HepG2 (cell line): ENCODE measurements around the gene USP11. TPM values are rescaled to one million over a fixed set of nuclear protein-coding genes. Genes with fewer than 3 reads are reported as not detected.

Source experiments
- IKZF4 ChIP-seq: sonication (generic); formaldehyde crosslinking; IDR thresholded peaks from 2 replicates; pipeline ENCODE4 v1.5.1; 2020; ENCODE audit warnings: borderline replicate concordance, mild to moderate bottlenecking, low read depth, missing genetic modification reagents; ENCODE audit errors: not compliant biosample characterization
- JUNB ChIP-seq: sonication (generic); formaldehyde crosslinking; IDR thresholded peaks from 2 replicates; pipeline ENCODE4 v1.8.0; 2022; ENCODE audit warnings: missing genetic modification reagents, mild to moderate bottlenecking, borderline replicate concordance
- MAZ ChIP-seq, 2 experiments: sonication (generic) in 1 of 2; formaldehyde crosslinking in 1 of 2; IDR thresholded peaks; 2 replicates each; pipeline versions ENCODE4 v1.5.0 to v1.6.1; 2012 to 2020; ENCODE audit warnings: low read depth in 2 of 2, mild to moderate bottlenecking in 2 of 2, borderline replicate concordance in 1 of 2, improper control_type of control experiment in 1 of 2, low read length in 1 of 2, missing genetic modification reagents in 1 of 2, moderate library complexity in 1 of 2
- PHF20 ChIP-seq: sonication (generic); formaldehyde crosslinking; IDR thresholded peaks from 2 replicates; pipeline ENCODE4 v1.5.0; 2020; ENCODE audit warnings: mild to moderate bottlenecking, missing genetic modification reagents
- STAG1 ChIP-seq: sonication (generic); formaldehyde crosslinking; IDR thresholded peaks from 2 replicates; pipeline ENCODE4 v1.4.0; 2020; ENCODE audit warnings: missing genetic modification reagents
- STAT5B ChIP-seq: sonication (generic); formaldehyde crosslinking; IDR thresholded peaks from 2 replicates; pipeline ENCODE4 v1.4.0; 2020; ENCODE audit warnings: missing genetic modification reagents
- TAF1 ChIP-seq: sonication (generic); formaldehyde crosslinking; IDR thresholded peaks from 2 replicates; pipeline ENCODE4 v1.4.0; 2020; ENCODE audit warnings: missing genetic modification reagents
- TCF7L2 ChIP-seq: IDR thresholded peaks from 2 replicates; pipeline ENCODE4 v1.6.1; 2011; ENCODE audit warnings: mild to moderate bottlenecking, low read depth, low read length, moderate library complexity
- TFDP2 ChIP-seq: sonication (generic); formaldehyde crosslinking; IDR thresholded peaks from 2 replicates; pipeline ENCODE4 v1.4.0; 2020; ENCODE audit warnings: missing genetic modification reagents
- THAP11 ChIP-seq: IDR thresholded peaks from 2 replicates; pipeline ENCODE4 v1.6.1; 2016; ENCODE audit warnings: missing biosample characterization, missing genetic modification reagents
- ZC3H13 ChIP-seq: sonication (generic); formaldehyde crosslinking; IDR thresholded peaks from 2 replicates; pipeline ENCODE4 v1.8.1; 2023; ENCODE audit warnings: mild to moderate bottlenecking, missing genetic modification reagents, moderate library complexity
- ZC3H4 ChIP-seq: sonication (generic); formaldehyde crosslinking; IDR thresholded peaks from 2 replicates; pipeline ENCODE4 v1.4.0; 2020; ENCODE audit warnings: missing genetic modification reagents, borderline replicate concordance
- ZEB1 ChIP-seq: IDR thresholded peaks from 2 replicates; pipeline ENCODE4 v1.6.1; 2012; ENCODE audit warnings: mild to moderate bottlenecking, low read depth, inconsistent platforms; ENCODE audit not compliant: insufficient replicate concordance
- ZMYM2 ChIP-seq: sonication (generic); formaldehyde crosslinking; IDR thresholded peaks from 2 replicates; pipeline ENCODE4 v1.8.0; 2022; ENCODE audit warnings: mild to moderate bottlenecking, missing genetic modification reagents
- ZNF180 ChIP-seq: sonication (generic); formaldehyde crosslinking; IDR thresholded peaks from 2 replicates; pipeline ENCODE4 v1.4.0; 2020; ENCODE audit warnings: low read depth, missing genetic modification reagents, borderline replicate concordance
- ZNF484 ChIP-seq: sonication (generic); formaldehyde crosslinking; IDR thresholded peaks from 2 replicates; pipeline ENCODE4 v1.5.1; 2020; ENCODE audit warnings: mild to moderate bottlenecking, low read depth, missing genetic modification reagents, borderline replicate concordance
- ZNF660 ChIP-seq: sonication (generic); formaldehyde crosslinking; IDR thresholded peaks from 2 replicates; pipeline ENCODE4 v1.5.1; 2020; ENCODE audit warnings: mild to moderate bottlenecking, low read depth, missing genetic modification reagents, borderline replicate concordance
- ZNF709 ChIP-seq: sonication (generic); formaldehyde crosslinking; IDR thresholded peaks from 2 replicates; pipeline ENCODE4 v1.5.0; 2020; ENCODE audit warnings: mild to moderate bottlenecking, missing genetic modification reagents
- ZNF770 ChIP-seq: sonication (generic); formaldehyde crosslinking; IDR thresholded peaks from 2 replicates; pipeline ENCODE4 v1.5.0; 2020; ENCODE audit warnings: mild to moderate bottlenecking, missing genetic modification reagents
- ZNF780A ChIP-seq: sonication (generic); formaldehyde crosslinking; IDR thresholded peaks from 2 replicates; pipeline ENCODE4 v1.8.0; 2022; ENCODE audit warnings: mild to moderate bottlenecking, missing genetic modification reagents, moderate library complexity
- ZNF782 ChIP-seq: sonication (generic); formaldehyde crosslinking; IDR thresholded peaks from 2 replicates; pipeline ENCODE4 v1.4.0; 2020; ENCODE audit warnings: missing genetic modification reagents, mild to moderate bottlenecking, borderline replicate concordance
- polyA plus RNA-seq, 8 experiments: library from polyadenylated mRNA; depleted of rRNA in 3 of 8; stranded (reverse) in 7 of 8; unstranded in 1 of 8; fragments of >200 nt; fragmentation: Illumina TruSeq in 4 of 8; extraction: Trizol in 4 of 8; gene quantifications; 2 replicates each; pipeline versions ENCODE4 v1.2.1 to v1.2.3, GENCODE V29; 2011 to 2016; ENCODE audit warnings: low read depth in 4 of 8, missing spikeins in 1 of 8, mixed read lengths in 1 of 8; ENCODE audit not compliant: insufficient read depth in 1 of 8
- total RNA-seq, 5 experiments: library from RNA; depleted of rRNA; stranded (reverse); fragments of >200 nt; fragmentation: Illumina TruSeq; extraction: Trizol; gene quantifications; 2 replicates each; pipeline ENCODE4 v1.2.3, GENCODE V29; 2016; ENCODE audit warnings: low read depth in 1 of 5
- TF ChIP-seq, protein P1 (sequence below): sonication (generic); formaldehyde crosslinking; IDR thresholded peaks from 2 replicates; pipeline ENCODE4 v1.5.0; 2020; ENCODE audit warnings: missing genetic modification reagents
- TF ChIP-seq, protein P2 (sequence below): sonication (generic); formaldehyde crosslinking; IDR thresholded peaks from 2 replicates; pipeline ENCODE4 v1.5.0; 2020; ENCODE audit warnings: missing genetic modification reagents
- TF ChIP-seq, protein P3 (sequence below): sonication (generic); formaldehyde crosslinking; IDR thresholded peaks from 2 replicates; pipeline ENCODE4 v1.4.0; 2020; ENCODE audit warnings: missing genetic modification reagents; ENCODE audit errors: not compliant biosample characterization

The USP11 gene
- total and polyA plus RNA-seq, 2 of the 13 experiments (the other 11 are each of a cell fraction or from before 2014, with no cell fraction given): 23.8 to 31.7 TPM

DNA sequence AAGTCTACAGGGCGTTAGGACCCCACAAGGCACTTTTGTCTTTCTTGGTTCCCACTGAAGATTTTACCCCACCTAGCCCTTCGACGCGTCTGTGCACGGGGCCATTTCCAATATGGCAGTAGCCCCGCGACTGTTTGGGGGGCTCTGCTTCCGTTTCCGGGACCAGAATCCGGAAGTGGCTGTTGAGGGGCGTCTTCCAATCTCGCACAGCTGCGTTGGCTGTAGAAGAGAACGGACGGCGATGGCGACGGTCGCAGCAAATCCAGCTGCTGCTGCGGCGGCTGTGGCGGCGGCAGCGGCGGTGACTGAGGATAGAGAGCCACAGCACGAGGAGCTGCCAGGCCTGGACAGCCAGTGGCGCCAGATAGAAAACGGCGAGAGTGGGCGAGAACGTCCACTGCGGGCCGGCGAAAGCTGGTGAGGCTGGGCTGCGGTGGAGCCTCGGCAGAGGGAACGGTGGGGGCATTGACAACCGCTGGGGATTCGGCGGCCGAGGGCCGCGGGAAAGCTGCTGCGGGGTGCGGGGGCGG lies at the start of gene USP11 (continued):
- TF ChIP-seq, protein P1, sequence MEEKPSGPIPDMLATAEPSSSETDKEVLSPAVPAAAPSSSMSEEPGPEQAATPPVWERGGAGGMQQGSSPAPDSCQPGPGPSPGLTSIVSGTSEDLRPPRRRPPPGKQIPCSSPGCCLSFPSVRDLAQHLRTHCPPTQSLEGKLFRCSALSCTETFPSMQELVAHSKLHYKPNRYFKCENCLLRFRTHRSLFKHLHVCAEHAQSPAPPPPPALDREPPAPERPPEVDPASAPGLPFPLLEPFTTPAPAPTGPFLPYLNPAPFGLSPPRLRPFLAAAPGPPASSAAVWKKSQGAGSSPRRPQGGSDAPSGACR (CRISPR knock-in tag): no peak
- TF ChIP-seq, protein P2, sequence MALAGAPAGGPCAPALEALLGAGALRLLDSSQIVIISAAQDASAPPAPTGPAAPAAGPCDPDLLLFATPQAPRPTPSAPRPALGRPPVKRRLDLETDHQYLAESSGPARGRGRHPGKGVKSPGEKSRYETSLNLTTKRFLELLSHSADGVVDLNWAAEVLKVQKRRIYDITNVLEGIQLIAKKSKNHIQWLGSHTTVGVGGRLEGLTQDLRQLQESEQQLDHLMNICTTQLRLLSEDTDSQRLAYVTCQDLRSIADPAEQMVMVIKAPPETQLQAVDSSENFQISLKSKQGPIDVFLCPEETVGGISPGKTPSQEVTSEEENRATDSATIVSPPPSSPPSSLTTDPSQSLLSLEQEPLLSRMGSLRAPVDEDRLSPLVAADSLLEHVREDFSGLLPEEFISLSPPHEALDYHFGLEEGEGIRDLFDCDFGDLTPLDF (CRISPR knock-in tag): no peak
- TF ChIP-seq STAT5B (CRISPR knock-in tag) (no peak), TAF1 (peak; percentile 77), IKZF4 (CRISPR knock-in tag) (no peak), ZNF484 (CRISPR knock-in tag) (no peak), ZNF709 (no peak), ZNF780A (CRISPR knock-in tag) (no peak), THAP11 (peak; percentile 62; the same call in 1 of the 2 replicates), ZEB1 (no peak), ZC3H4 (CRISPR knock-in tag) (no peak), STAG1 (CRISPR knock-in tag) (no peak), ZNF782 (CRISPR knock-in tag) (no peak), JUNB (CRISPR knock-in tag) (no peak), TCF7L2 (no peak), ZNF770 (CRISPR knock-in tag) (no peak), ZC3H13 (CRISPR knock-in tag) (no peak), PHF20 (CRISPR knock-in tag) (peak; percentile 73), TFDP2 (CRISPR knock-in tag) (no peak), ZNF180 (CRISPR knock-in tag) (no peak), ZMYM2 (CRISPR knock-in tag) (no peak), MAZ (IDR thresholded peaks at IDR 0.05; ENCODE audit: borderline replicate concordance, low read depth, low read length) (no peak), MAZ (CRISPR knock-in tag; IDR thresholded peaks at IDR 0.05; ENCODE audit: low read depth) (no peak), ZNF660 (CRISPR knock-in tag) (no peak)
- TF ChIP-seq, protein P3, sequence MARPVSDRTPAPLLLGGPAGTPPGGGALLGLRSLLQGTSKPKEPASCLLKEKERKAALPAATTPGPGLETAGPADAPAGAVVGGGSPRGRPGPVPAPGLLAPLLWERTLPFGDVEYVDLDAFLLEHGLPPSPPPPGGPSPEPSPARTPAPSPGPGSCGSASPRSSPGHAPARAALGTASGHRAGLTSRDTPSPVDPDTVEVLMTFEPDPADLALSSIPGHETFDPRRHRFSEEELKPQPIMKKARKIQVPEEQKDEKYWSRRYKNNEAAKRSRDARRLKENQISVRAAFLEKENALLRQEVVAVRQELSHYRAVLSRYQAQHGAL (CRISPR knock-in tag): no peak
